ENCODE measurements around the gene GGT6. TPM values are rescaled to one million over a fixed set of nuclear protein-coding genes. Genes with fewer than 3 reads are reported as not detected.
A peak's percentile ranks its signal among the peaks of the same experiment; 100 is the strongest.

The GGT6 gene
- total RNA-seq, 6 experiments from 2014 or later, result not detected

GRCh38 chr17:4594931-4595684 is 34.7 kb upstream of the GGT6 start:
- no peak for DNase-seq
- Mint-ChIP-seq H3K36me3 (ENCODE audit: low read depth) (no peaks in the 10 kb centered on the region), H3K27me3 (ENCODE audit: insufficient read depth) (peaks cover 49% of the 10 kb centered on the region), H3K4me1 (ENCODE audit: low read depth) (no peaks in the 10 kb centered on the region), H3K27ac (no peak overlapping the region), H3K4me3 (no peak overlapping the region), H3K9me3 (no peaks in the 10 kb centered on the region)
- TF ChIP-seq CTCF (IDR thresholded peaks at IDR 0.05), result no peak; the same call in 1 of the 2 replicates

DNA sequence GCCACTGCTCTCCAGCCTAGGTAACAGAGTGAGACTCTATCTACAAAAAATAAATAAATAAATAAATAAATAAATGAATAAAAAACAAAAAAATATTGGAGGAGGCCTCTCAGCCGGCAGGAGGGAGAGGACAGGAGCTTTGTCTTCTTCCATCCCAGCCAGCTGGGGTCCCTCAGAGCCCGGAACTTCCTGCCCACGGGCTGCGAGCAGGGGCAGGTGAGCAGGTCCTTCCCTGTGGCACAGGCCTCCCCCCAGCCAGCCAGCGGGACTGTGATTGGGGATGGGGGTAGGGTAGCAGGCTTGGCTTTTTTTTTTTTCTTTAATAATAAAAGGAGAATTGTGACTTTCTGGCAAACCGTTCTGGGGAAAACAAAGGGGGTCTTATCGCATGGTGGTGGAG is 34.0 kb upstream of the GGT6 start:
- H3K36me3 Mint-ChIP-seq (ENCODE audit: low read depth), result no peaks in the 10 kb centered on the region
- no peaks in the 10 kb centered on the region for H3K4me1 Mint-ChIP-seq (ENCODE audit: low read depth)
- no peaks in the 10 kb centered on the region for H3K9me3 Mint-ChIP-seq
- peaks cover 44% of the 10 kb centered on the region for H3K27me3 Mint-ChIP-seq (ENCODE audit: insufficient read depth)
- no peak for TF ChIP-seq CTCF (IDR thresholded peaks at IDR 0.05)
- no peak overlapping the region for H3K4me3 Mint-ChIP-seq
- no peak overlapping the region for H3K27ac Mint-ChIP-seq
- no peak for DNase-seq

DNA sequence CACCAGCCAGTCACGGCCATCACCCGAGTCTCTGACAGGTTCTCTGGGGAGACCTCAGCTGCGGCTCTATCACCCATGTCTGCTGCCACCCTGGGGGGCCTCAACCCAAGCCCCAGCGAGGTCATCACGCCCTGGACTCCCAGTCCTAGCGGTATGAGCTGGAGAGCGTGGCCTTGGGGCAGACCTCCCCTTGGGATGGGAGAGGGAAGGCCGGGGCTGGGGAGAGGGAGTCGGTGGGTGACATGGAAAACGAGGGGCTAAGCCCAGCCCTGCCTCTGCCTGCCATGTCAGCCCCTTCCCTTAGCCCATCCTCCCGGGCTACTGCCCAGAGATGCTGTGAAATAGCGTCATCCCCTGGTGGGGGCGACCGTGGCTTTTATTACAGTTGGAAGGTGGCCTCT is 32.6 kb upstream of the GGT6 start:
- H3K27ac Mint-ChIP-seq, result no peak overlapping the region
- no peaks in the 10 kb centered on the region for H3K9me3 Mint-ChIP-seq
- no peak overlapping the region for H3K4me3 Mint-ChIP-seq
- no peak for DNase-seq
- H3K27me3 Mint-ChIP-seq (ENCODE audit: insufficient read depth), result peaks cover 38% of the 10 kb centered on the region
- H3K4me1 Mint-ChIP-seq (ENCODE audit: low read depth), result no peaks in the 10 kb centered on the region
- no peaks in the 10 kb centered on the region for H3K36me3 Mint-ChIP-seq (ENCODE audit: low read depth)
- no peak for TF ChIP-seq CTCF (IDR thresholded peaks at IDR 0.05)

- Mint-ChIP-seq H3K27ac (no peak overlapping the region), H3K9me3 (no peaks in the 10 kb centered on the region)
- no peak for DNase-seq
Measured at GRCh38 chr17:4592240-4593005, 32.0 kb upstream of the GGT6 start.

DNA sequence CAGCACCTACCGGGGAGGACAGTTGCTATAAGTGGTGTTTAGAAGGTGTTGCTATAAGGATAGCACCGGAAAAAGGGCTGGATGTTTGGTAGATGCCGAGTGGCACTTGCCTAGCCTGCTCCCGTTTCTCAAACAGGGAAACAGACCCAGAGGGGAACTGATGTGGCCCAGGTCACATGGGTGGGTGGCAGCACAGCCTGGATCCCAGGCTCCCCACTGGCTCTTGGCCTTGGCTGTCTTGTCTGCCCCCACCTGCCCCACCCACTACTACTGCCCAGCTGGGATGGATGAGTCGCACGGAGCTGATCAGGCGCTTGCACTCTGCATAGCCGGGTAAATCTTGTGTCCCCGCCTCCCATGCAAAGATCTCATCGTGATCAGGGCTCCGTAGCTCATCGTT is 31.2 kb upstream of the GGT6 start:
- H3K9me3 Mint-ChIP-seq, result no peaks in the 10 kb centered on the region
- peaks cover 43% of the 10 kb centered on the region for H3K27me3 Mint-ChIP-seq (ENCODE audit: insufficient read depth)
- no peak overlapping the region for H3K27ac Mint-ChIP-seq
- no peaks in the 10 kb centered on the region for H3K36me3 Mint-ChIP-seq (ENCODE audit: low read depth)
- no peak overlapping the region for H3K4me3 Mint-ChIP-seq
- no peaks in the 10 kb centered on the region for H3K4me1 Mint-ChIP-seq (ENCODE audit: low read depth)
- TF ChIP-seq CTCF (IDR thresholded peaks at IDR 0.05), result no peak
- peak; percentile 8 for DNase-seq

More at GRCh38 chr17:4592240-4593005, 32.0 kb upstream of the GGT6 start:
- no peak for TF ChIP-seq CTCF (IDR thresholded peaks at IDR 0.05)
- no peaks in the 10 kb centered on the region for H3K4me1 Mint-ChIP-seq (ENCODE audit: low read depth)
- H3K36me3 Mint-ChIP-seq (ENCODE audit: low read depth), result no peaks in the 10 kb centered on the region
- H3K27me3 Mint-ChIP-seq (ENCODE audit: insufficient read depth), result peaks cover 35% of the 10 kb centered on the region
- no peak overlapping the region for H3K4me3 Mint-ChIP-seq
